Measurements from ENCODE around the gene EHF.
"Not testable (repeated sequence)": the region's sequence is repeated elsewhere in the genome, so short reads cannot be mapped to it uniquely, and the experiment has no call there.

Gene EHF

GRCh38 chr11:34620820-34621792, at the start of gene EHF:
Gene EHF, plus strand, starts transcription at chr11:34621093. Its CDS starts 21,538 bp downstream, at chr11:34642631.
- no peak for DNase-seq (ENCODE audit: low read depth in 2 of 2, low spot score in 1 of 2)

- no peak for DNase-seq (ENCODE audit: low read depth in 2 of 2, low spot score in 1 of 2)
Observed at GRCh38 chr11:34573537-34573936, 47.4 kb upstream of the EHF start.

- no peak for DNase-seq (ENCODE audit: low read depth in 2 of 2, low spot score in 1 of 2)
Observed at GRCh38 chr11:34575261-34575660, 45.6 kb upstream of the EHF start.

GRCh38 chr11:34575671-34576070, 45.2 kb upstream of the EHF start:
- no peak for DNase-seq (ENCODE audit: low read depth in 2 of 2, low spot score in 1 of 2)

- DNase-seq (ENCODE audit: low read depth in 2 of 2, low spot score in 1 of 2), result no peak
Observed at GRCh38 chr11:34576331-34576730, 44.6 kb upstream of the EHF start.

GRCh38 chr11:34583818-34584217, 37.1 kb upstream of the EHF start:
- DNase-seq (ENCODE audit: low read depth in 2 of 2, low spot score in 1 of 2), result no peak

GRCh38 chr11:34585304-34585734, 35.6 kb upstream of the EHF start:
- DNase-seq (ENCODE audit: low read depth in 2 of 2, low spot score in 1 of 2), result no peak

GRCh38 chr11:34585735-34586487, 35.0 kb upstream of the EHF start:
- no peak for DNase-seq (ENCODE audit: low read depth in 2 of 2, low spot score in 1 of 2)

- no peak for DNase-seq (ENCODE audit: low read depth in 2 of 2, low spot score in 1 of 2)
Observed at GRCh38 chr11:34586488-34587281, 34.2 kb upstream of the EHF start.

- DNase-seq (ENCODE audit: low read depth in 2 of 2, low spot score in 1 of 2), result no peak
Observed at GRCh38 chr11:34587282-34587677, 33.6 kb upstream of the EHF start.

- DNase-seq (ENCODE audit: low read depth in 2 of 2, low spot score in 1 of 2), result no peak
Observed at GRCh38 chr11:34588023-34588422, 32.9 kb upstream of the EHF start.

GRCh38 chr11:34588701-34589100, 32.2 kb upstream of the EHF start:
- DNase-seq (ENCODE audit: low read depth in 2 of 2, low spot score in 1 of 2), result no peak

GRCh38 chr11:34589177-34589576, 31.7 kb upstream of the EHF start:
- not testable (repeated sequence) for DNase-seq (ENCODE audit: low read depth in 2 of 2, low spot score in 1 of 2)

GRCh38 chr11:34593085-34593484, 27.8 kb upstream of the EHF start:
- no peak for DNase-seq (ENCODE audit: low read depth in 2 of 2, low spot score in 1 of 2)

GRCh38 chr11:34594603-34595002, 26.3 kb upstream of the EHF start:
- DNase-seq (ENCODE audit: low read depth in 2 of 2, low spot score in 1 of 2), result no peak

GRCh38 chr11:34595391-34595790, 25.5 kb upstream of the EHF start:
- no peak for DNase-seq (ENCODE audit: low read depth in 2 of 2, low spot score in 1 of 2)

- no peak for DNase-seq (ENCODE audit: low read depth in 2 of 2, low spot score in 1 of 2)
Observed at GRCh38 chr11:34595960-34596644, 24.8 kb upstream of the EHF start.

GRCh38 chr11:34599406-34599945, 21.4 kb upstream of the EHF start:
- no peak for DNase-seq (ENCODE audit: low read depth in 2 of 2, low spot score in 1 of 2)

GRCh38 chr11:34600339-34601084, 20.4 kb upstream of the EHF start:
- no peak for DNase-seq (ENCODE audit: low read depth in 2 of 2, low spot score in 1 of 2)

GRCh38 chr11:34601085-34601444, 19.8 kb upstream of the EHF start:
- no peak for DNase-seq (ENCODE audit: low read depth in 2 of 2, low spot score in 1 of 2)

Measured in stimulated activated CD8-positive, alpha-beta memory T cell treated with anti-CD3 and anti-CD28 coated beads, Interleukin-4, amount 100 ng/mL, for 4 hours (primary cell).